Astrocyte (in vitro differentiated cells and primary cell): Measurements from ENCODE around the gene LIME1. TPM values are rescaled to one million over a fixed set of nuclear protein-coding genes. Genes with fewer than 3 reads are reported as not detected.

Source experiments
- DNase-seq: peaks from one replicate; pipeline ENCODE4 v3.0.0-alpha.2; 2010; ENCODE audit warnings: low read depth
- FAIRE-seq: peaks from 2 replicates; lab custom pipeline; 2011; peaks lifted over from hg19 to GRCh38; lab: Jason Lieb, UNC
- H2AFZ ChIP-seq: 2 replicates; pipeline ENCODE4 v1.6.0; 2012; ENCODE audit warnings: low read depth, low read length, inconsistent platforms
- H3K27ac ChIP-seq: 2 replicates; pipeline ENCODE4 v1.5.1; 2011; ENCODE audit warnings: low read depth, low read length, inconsistent platforms
- H3K27me3 ChIP-seq: 2 replicates; pipeline ENCODE4 v1.6.0; 2011; ENCODE audit warnings: low read length, inconsistent platforms; ENCODE audit not compliant: insufficient read depth
- H3K36me3 ChIP-seq: 2 replicates; pipeline ENCODE4 v1.5.1; 2011; ENCODE audit warnings: low read length, inconsistent platforms; ENCODE audit not compliant: insufficient read depth
- H3K4me1 ChIP-seq: 2 replicates; pipeline ENCODE4 v1.5.1; 2011; ENCODE audit warnings: low read length, inconsistent platforms; ENCODE audit not compliant: insufficient read depth
- H3K4me2 ChIP-seq: 2 replicates; pipeline ENCODE4 v1.6.0; 2012; ENCODE audit warnings: low read length, inconsistent platforms
- H3K4me3 ChIP-seq: 2 replicates; pipeline ENCODE4 v1.5.1; 2011; ENCODE audit warnings: low read depth, mild to moderate bottlenecking, low read length, inconsistent platforms; ENCODE audit not compliant: insufficient read depth
- H3K79me2 ChIP-seq: 2 replicates; pipeline ENCODE4 v1.6.0; 2012; ENCODE audit warnings: mild to moderate bottlenecking, low read length, inconsistent platforms; ENCODE audit not compliant: insufficient read depth
- H3K9ac ChIP-seq: 2 replicates; pipeline ENCODE4 v1.6.0; 2012; ENCODE audit warnings: mild to moderate bottlenecking, low read length, inconsistent platforms
- H3K9me3 ChIP-seq: 2 replicates; pipeline ENCODE4 v1.5.1; 2012; ENCODE audit warnings: low read depth, mild to moderate bottlenecking, low read length, inconsistent platforms; ENCODE audit not compliant: insufficient read depth
- H4K20me1 ChIP-seq: 2 replicates; pipeline ENCODE4 v1.6.0; 2012; ENCODE audit warnings: low read length, inconsistent platforms; ENCODE audit not compliant: insufficient read depth
- H3K27ac Mint-ChIP-seq: one replicate; pipeline ENCODE4 v1.8.0; 2021; ENCODE audit warnings: mild to moderate bottlenecking, mixed read lengths; ENCODE audit not compliant: unreplicated experiment
- H3K27me3 Mint-ChIP-seq: one replicate; pipeline ENCODE4 v1.8.0; 2021; ENCODE audit warnings: low read depth, mixed read lengths; ENCODE audit not compliant: unreplicated experiment
- H3K36me3 Mint-ChIP-seq: one replicate; pipeline ENCODE4 v1.8.0; 2021; ENCODE audit warnings: low read depth, mixed read lengths; ENCODE audit not compliant: unreplicated experiment
- H3K4me1 Mint-ChIP-seq: one replicate; pipeline ENCODE4 v1.8.0; 2021; ENCODE audit warnings: low read depth, mixed read lengths; ENCODE audit not compliant: unreplicated experiment
- H3K4me3 Mint-ChIP-seq: one replicate; pipeline ENCODE4 v1.8.0; 2021; ENCODE audit warnings: mild to moderate bottlenecking, moderate library complexity, mixed read lengths; ENCODE audit not compliant: unreplicated experiment
- H3K9me3 Mint-ChIP-seq: one replicate; pipeline ENCODE4 v1.8.0; 2021; ENCODE audit warnings: mild to moderate bottlenecking, mixed read lengths; ENCODE audit not compliant: unreplicated experiment
- EZH2 ChIP-seq: IDR thresholded peaks from 2 replicates; pipeline ENCODE4 v1.6.1; 2012; ENCODE audit warnings: mild to moderate bottlenecking, low read length, inconsistent platforms; ENCODE audit not compliant: insufficient read depth
- total RNA-seq: library from RNA; stranded (reverse); gene quantifications from 2 replicates; pipeline ENCODE4 v1.2.1, GENCODE V29; 2021
- TF ChIP-seq, protein P1 (sequence below): IDR thresholded peaks from 2 replicates; pipeline ENCODE4 v1.5.1; 2011; ENCODE audit warnings: low read depth, mild to moderate bottlenecking, inconsistent platforms, low read length, moderate library complexity; ENCODE audit not compliant: insufficient read depth

Gene LIME1
- total RNA-seq, 1 donor from 2014 or later: 7.6 TPM

DNA sequence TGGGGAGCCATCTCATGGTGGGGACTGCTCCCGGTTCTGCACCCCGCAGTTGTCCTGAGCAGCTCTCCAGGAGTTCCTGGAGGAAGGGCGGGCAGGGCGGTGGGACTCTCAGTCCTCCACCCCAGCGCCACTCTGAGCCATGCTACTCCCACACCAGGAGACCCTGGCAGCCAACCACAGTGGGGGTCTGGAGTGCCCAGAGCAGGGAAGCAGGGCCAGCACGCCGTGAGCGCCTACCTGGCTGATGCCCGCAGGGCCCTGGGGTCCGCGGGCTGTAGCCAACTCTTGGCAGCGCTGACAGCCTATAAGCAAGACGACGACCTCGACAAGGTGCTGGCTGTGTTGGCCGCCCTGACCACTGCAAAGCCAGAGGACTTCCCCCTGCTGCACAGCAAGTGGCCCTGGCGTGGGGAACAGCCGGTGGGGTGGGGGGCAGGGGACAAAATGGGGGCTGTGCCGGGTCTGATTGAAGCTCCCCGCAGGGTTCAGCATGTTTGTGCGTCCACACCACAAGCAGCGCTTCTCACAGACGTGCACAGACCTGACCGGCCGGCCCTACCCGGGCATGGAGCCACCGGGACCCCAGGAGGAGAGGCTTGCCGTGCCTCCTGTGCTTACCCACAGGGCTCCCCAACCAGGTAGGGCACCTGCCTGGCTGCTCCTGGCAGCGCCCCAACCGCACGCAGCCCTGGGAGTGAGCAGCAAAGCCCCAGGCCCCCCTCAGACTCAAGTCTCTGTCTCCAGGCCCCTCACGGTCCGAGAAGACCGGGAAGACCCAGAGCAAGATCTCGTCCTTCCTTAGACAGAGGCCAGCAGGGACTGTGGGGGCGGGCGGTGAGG is 41.7 kb upstream of the LIME1 start:
- Mint-ChIP-seq H3K27me3 (no peaks in the 10 kb centered on the region), H3K4me1 (peaks cover 6% of the 10 kb centered on the region), H3K4me3 (no peak overlapping the region), H3K27ac (no peak overlapping the region), H3K9me3 (no peaks in the 10 kb centered on the region), H3K36me3 (peaks cover 3% of the 10 kb centered on the region)
- no peaks in the 10 kb centered on the region for H3K9me3 ChIP-seq
- no peaks in the 10 kb centered on the region for H3K36me3 ChIP-seq
- no peak overlapping the region for H3K9ac ChIP-seq
- no peak overlapping the region for H2AFZ ChIP-seq
- H4K20me1 ChIP-seq: no peaks in the 10 kb centered on the region
- H3K4me1 ChIP-seq: peaks cover 33% of the 10 kb centered on the region
- DNase-seq (no peak), FAIRE-seq (no peak)
- no peak overlapping the region for H3K27ac ChIP-seq
- peaks cover 12% of the 10 kb centered on the region for H3K79me2 ChIP-seq
- no peak for TF ChIP-seq EZH2
- TF ChIP-seq, protein P1, sequence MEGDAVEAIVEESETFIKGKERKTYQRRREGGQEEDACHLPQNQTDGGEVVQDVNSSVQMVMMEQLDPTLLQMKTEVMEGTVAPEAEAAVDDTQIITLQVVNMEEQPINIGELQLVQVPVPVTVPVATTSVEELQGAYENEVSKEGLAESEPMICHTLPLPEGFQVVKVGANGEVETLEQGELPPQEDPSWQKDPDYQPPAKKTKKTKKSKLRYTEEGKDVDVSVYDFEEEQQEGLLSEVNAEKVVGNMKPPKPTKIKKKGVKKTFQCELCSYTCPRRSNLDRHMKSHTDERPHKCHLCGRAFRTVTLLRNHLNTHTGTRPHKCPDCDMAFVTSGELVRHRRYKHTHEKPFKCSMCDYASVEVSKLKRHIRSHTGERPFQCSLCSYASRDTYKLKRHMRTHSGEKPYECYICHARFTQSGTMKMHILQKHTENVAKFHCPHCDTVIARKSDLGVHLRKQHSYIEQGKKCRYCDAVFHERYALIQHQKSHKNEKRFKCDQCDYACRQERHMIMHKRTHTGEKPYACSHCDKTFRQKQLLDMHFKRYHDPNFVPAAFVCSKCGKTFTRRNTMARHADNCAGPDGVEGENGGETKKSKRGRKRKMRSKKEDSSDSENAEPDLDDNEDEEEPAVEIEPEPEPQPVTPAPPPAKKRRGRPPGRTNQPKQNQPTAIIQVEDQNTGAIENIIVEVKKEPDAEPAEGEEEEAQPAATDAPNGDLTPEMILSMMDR: no peak
- H3K27me3 ChIP-seq: no peaks in the 10 kb centered on the region
- H3K4me2 ChIP-seq: no peak overlapping the region
- no peak overlapping the region for H3K4me3 ChIP-seq

DNA sequence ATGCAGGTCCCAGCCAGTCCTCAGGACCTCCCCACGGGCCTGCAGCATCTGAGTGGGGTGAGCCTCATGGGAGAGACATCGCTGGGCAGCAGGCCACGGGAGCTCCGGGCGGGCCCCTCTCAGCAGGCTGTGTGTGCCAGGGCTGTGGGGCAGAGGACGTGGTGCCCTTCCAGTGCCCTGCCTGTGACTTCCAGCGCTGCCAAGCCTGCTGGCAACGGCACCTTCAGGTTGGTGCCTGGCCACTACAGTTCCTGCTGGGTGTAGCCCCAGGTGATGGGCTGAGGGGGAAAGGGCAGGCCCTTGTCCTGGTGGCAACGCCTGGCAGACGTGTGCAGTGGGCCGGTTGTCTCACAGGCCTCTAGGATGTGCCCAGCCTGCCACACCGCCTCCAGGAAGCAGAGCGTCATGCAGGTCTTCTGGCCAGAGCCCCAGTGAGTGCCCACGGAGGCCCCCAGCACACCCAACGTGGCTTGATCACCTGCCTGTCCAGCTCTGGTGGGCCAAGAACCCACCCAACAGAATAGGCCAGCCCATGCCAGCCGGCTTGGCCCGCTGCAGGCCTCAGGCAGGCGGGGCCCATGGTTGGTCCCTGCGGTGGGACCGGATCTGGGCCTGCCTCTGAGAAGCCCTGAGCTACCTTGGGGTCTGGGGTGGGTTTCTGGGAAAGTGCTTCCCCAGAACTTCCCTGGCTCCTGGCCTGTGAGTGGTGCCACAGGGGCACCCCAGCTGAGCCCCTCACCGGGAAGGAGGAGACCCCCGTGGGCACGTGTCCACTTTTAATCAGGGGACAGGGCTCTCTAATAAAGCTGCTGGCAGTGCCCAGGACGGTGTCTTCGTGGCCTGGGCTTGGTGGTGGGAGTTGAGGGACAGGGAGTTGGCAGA is 40.8 kb upstream of the LIME1 start:
- no peak overlapping the region for H2AFZ ChIP-seq
- no peaks in the 10 kb centered on the region for H3K27me3 Mint-ChIP-seq

More for the DNA sequence above, 40.8 kb upstream of the LIME1 start:
- peaks cover 14% of the 10 kb centered on the region for H3K79me2 ChIP-seq
- H3K4me3 Mint-ChIP-seq: no peak overlapping the region
- DNase-seq: no peak
- H3K9me3 Mint-ChIP-seq: no peaks in the 10 kb centered on the region
- H3K36me3 Mint-ChIP-seq: peaks cover 3% of the 10 kb centered on the region
- H3K36me3 ChIP-seq: no peaks in the 10 kb centered on the region
- no peaks in the 10 kb centered on the region for H3K27me3 ChIP-seq
- peaks cover 36% of the 10 kb centered on the region for H3K4me1 ChIP-seq
- FAIRE-seq: no peak
- no peaks in the 10 kb centered on the region for H3K9me3 ChIP-seq
- peak overlapping the region; percentile 58 for H3K9ac ChIP-seq
- H4K20me1 ChIP-seq: no peaks in the 10 kb centered on the region
- no peak for TF ChIP-seq EZH2
- TF ChIP-seq, protein P1: no peak
- H3K27ac Mint-ChIP-seq: peak overlapping the region; percentile 7
- H3K4me3 ChIP-seq: no peak overlapping the region
- H3K4me1 Mint-ChIP-seq: peaks cover 6% of the 10 kb centered on the region
- H3K27ac ChIP-seq: no peak overlapping the region
- peak overlapping the region; percentile 82 for H3K4me2 ChIP-seq
